ENCODE results near the gene THEM5. TPM values are rescaled to one million over a fixed set of nuclear protein-coding genes. Genes with fewer than 3 reads are reported as not detected.
A peak's percentile ranks its signal among the peaks of the same experiment; 100 is the strongest.

THEM5 gene
- total and polyA plus RNA-seq, 10 of the 15 experiments (the other 5 are each of a cell fraction or from before 2014, with no cell fraction given): 0.16 TPM; not detected in 9

- TF ChIP-seq HDAC2 (IDR thresholded peaks at IDR 0.05) (no peak), PML (IDR thresholded peaks at IDR 0.05; ENCODE audit: low read length) (no peak), E2F8 (IDR thresholded peaks at IDR 0.05; ENCODE audit: low read depth, partially characterized antibody) (no peak), SRF (IDR thresholded peaks at IDR 0.05; ENCODE audit: low read depth in 2 of 2, low read length in 2 of 2) (no peak), TCF7 (IDR thresholded peaks at IDR 0.05; ENCODE audit: borderline replicate concordance) (no peak), ELK1 (IDR thresholded peaks at IDR 0.05; ENCODE audit: low read depth, low read length) (no peak), SREBF2 (IDR thresholded peaks at IDR 0.05; ENCODE audit: low read length) (no peak), HCFC1 (IDR thresholded peaks at IDR 0.05; ENCODE audit: low read length) (no peak), SP1 (IDR thresholded peaks at IDR 0.05; ENCODE audit: low read depth, low read length) (no peak), YBX1 (IDR thresholded peaks at IDR 0.05) (no peak), REST (IDR thresholded peaks at IDR 0.05; ENCODE audit: low read depth, low read length) (no peak), EP300 (IDR thresholded peaks at IDR 0.05; ENCODE audit: borderline replicate concordance in 1 of 2, control insufficient read depth in 1 of 2, low read depth in 2 of 2, low read length in 2 of 2) (no peak), CREM (IDR thresholded peaks at IDR 0.05; ENCODE audit: low read depth) (no peak), RB1 (IDR thresholded peaks at IDR 0.05; ENCODE audit: borderline replicate concordance) (no peak), ZBTB4 (CRISPR knock-in tag; IDR thresholded peaks at IDR 0.05) (no peak), JUND (IDR thresholded peaks at IDR 0.05; ENCODE audit: low read depth, low read length) (no peak), DPF2 (IDR thresholded peaks at IDR 0.05) (peak; percentile 62)
Measured at GRCh38 chr1:151839457-151840403, 13.8 kb downstream of the THEM5 start, which contains the start of gene C2CD4D (continued).

Measured in GM12878 (cell line).